GM10248 (cell line): Measurements from ENCODE around the gene MMGT1.
"Not testable (repeated sequence)": the region's sequence is repeated elsewhere in the genome, so short reads cannot be mapped to it uniquely, and the experiment has no call there.

Experiments
- CTCF ChIA-PET: fragments of 300-600 bp; sonication (Branson Sonifier 250); formaldehyde crosslinking; extraction: SDS; loops from one replicate; lab custom pipeline; 2021; ENCODE audit warnings: antibody characterized with exemption; lab: Yijun Ruan, JAX
- POLR2A ChIA-PET: fragments of 350-650 bp; sonication (Branson Sonifier 250); formaldehyde crosslinking; extraction: SDS; loops from one replicate; lab custom pipeline; 2020; ENCODE audit warnings: antibody characterized with exemption; lab: Yijun Ruan, JAX
- DNase-seq: peaks from one replicate; pipeline ENCODE4 v3.0.0; 2012; ENCODE audit errors: extremely low spot score
- TF ChIP-seq, protein P1 (sequence below): IDR thresholded peaks from 2 replicates; pipeline ENCODE4 v1.5.1; 2012; ENCODE audit warnings: mild to moderate bottlenecking, low read depth; ENCODE audit errors: extremely low read depth, missing control alignments, control extremely low read depth

The MMGT1 gene

DNA sequence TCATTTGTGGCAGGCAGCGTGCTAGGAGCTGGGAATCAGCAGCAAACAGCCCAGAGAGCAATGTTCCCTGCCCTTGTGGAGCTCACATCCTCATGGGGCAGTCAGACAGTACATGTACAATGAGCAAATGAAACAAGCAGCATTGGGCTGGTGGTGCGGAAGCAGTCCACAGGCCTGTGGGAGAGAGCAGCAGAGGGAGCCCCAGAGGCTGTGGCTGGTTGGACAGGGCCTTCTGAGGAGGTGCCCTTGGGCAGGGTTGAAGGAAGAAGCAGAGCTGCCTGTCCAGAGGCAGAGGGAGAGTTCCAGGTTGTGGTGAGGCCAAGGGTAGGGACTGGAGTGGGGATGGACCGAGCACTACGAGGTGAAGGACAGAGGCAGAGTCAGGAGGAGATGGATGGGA, 22.5 kb downstream of the MMGT1 start:
- CTCF ChIA-PET: interaction anchor here (2.0 kb wide), 1 partner anchor 21 kb away, joined by 4 read pairs; no protein-coding TSS in a partner anchor
- DNase-seq: no peak
- TF ChIP-seq, protein P1, sequence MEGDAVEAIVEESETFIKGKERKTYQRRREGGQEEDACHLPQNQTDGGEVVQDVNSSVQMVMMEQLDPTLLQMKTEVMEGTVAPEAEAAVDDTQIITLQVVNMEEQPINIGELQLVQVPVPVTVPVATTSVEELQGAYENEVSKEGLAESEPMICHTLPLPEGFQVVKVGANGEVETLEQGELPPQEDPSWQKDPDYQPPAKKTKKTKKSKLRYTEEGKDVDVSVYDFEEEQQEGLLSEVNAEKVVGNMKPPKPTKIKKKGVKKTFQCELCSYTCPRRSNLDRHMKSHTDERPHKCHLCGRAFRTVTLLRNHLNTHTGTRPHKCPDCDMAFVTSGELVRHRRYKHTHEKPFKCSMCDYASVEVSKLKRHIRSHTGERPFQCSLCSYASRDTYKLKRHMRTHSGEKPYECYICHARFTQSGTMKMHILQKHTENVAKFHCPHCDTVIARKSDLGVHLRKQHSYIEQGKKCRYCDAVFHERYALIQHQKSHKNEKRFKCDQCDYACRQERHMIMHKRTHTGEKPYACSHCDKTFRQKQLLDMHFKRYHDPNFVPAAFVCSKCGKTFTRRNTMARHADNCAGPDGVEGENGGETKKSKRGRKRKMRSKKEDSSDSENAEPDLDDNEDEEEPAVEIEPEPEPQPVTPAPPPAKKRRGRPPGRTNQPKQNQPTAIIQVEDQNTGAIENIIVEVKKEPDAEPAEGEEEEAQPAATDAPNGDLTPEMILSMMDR: no peak
- POLR2A ChIA-PET: no interaction called here

GRCh38 chrX:135944486-135944885, 29.3 kb downstream of the MMGT1 start:
- ChIA-PET POLR2A (no interaction called here), CTCF (no interaction called here)
- no peak for DNase-seq
- TF ChIP-seq, protein P1: no peak

DNA sequence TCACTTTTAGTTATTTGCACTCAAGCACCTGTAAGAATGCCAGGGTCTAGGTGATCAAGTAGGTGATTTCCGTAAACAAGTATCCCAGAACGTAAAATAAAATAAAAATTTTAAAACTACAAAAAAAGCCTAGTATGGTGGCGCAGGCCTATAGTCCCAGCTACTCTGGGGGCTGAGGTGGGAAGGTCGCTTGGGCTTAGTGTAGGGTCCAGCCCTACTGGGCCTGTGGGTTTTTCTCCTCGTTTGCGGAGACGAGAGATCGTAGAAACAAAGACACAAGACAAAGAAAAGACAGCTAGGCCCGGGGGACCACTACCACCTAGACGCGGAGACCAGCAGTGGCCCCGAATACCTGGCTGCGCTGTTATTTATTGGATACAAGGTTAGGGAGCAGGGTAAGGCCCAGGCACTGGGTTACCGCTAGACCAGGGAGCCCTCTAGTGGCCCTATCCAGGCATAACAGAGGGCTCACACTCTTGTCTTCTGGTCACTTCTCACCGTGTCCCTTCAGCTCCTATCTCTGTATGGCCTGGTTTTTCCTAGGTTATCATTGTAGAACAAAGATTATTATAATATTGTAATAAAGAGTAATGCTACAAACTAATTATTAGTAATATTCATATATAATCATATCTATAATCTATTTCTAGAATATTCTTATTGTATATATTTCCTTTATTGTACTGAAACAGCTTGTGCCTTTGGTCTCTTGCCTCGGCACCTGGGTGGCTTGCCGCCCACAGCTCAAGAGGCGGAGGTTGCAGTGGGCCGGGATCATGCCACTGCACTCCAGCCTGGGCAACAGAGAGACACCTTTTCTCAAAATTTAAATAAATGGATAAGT, 41.9 kb downstream of the MMGT1 start:
- TF ChIP-seq, protein P1: peak; percentile 50
- POLR2A ChIA-PET: no interaction called here
- DNase-seq: peak; percentile 9
- CTCF ChIA-PET: interaction anchor here (1.1 to 2.4 kb wide), 9 partner anchors 9 to 256 kb away, joined by 3 to 12 read pairs (median 4); no protein-coding TSS in a partner anchor

DNA sequence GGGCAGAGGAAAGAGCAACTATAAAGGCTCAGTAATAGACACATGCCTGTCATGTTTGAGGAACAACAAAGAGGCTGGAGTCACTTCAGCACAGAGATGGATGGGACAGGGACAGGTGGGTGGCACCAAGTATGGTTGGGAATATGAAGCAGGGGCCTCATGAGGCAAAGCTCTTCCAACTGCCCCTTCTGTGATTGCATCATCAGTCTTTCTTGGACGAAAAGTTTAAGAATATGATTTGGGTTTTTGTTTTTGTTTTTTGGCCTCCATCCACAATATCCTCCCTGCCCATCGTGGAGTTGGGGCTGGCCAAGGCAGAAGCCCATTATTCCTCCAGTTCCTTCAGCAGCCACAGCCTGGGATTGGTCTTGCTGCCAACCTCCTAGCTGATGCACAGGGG, 45.9 kb downstream of the MMGT1 start:
- POLR2A ChIA-PET: no interaction called here
- no peak for DNase-seq
- CTCF ChIA-PET: no interaction called here
- TF ChIP-seq, protein P1: no peak

- DNase-seq: no peak
- ChIA-PET POLR2A (no interaction called here), CTCF (no interaction called here)
- TF ChIP-seq, protein P1: peak; percentile 14
Measured at GRCh38 chrX:135923353-135923752, 50.4 kb downstream of the MMGT1 start.

DNA sequence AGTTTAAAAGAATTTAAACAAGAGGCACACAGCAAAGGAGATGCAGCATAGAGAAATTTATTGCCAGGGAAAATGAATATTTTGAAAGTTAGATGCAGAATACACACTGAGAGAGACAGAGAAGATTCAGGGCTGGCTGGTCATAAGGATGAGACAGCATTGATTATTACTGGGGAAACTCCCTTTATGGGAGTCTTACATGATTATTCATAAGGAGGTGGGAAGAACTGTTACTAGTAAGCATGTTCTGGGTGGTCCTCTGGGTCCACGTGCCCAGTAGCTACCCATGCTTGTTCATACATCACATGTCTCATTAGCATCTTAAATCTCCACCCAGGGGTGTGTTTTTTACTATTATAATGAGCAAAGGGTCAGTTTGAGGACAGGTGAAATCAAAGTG, 53.3 kb downstream of the MMGT1 start:
- CTCF ChIA-PET: interaction anchor here (1.3 kb wide), 1 partner anchor 12 kb away, joined by 5 read pairs; no protein-coding TSS in a partner anchor

DNA sequence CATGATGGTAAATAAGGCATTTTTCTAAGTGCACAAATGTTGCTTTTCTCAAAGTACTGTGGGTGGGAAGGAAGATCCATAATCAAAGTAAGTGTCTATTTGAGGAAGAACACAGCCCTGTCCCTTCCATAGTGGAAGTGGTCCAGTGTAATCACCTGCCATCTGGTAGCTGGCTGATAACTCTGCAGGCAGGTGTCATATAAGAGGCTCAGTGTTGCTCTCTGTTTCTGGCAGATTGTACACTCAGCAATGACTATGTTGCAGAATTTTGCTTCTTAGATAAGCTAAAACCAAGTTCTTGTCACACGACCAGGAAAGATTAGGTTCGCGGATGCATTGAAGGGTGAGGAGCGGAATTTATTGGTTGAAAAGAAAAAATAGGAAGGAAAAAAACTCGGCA, 59.4 kb downstream of the MMGT1 start:
- ChIA-PET CTCF (no interaction called here), POLR2A (no interaction called here)
- TF ChIP-seq, protein P1: no peak
- DNase-seq: no peak

More for the DNA sequence above, 53.3 kb downstream of the MMGT1 start:
- DNase-seq, POLR2A ChIA-PET: not testable (repeated sequence)
